ENCODE results near the gene PACSIN2. TPM values are rescaled to one million over a fixed set of nuclear protein-coding genes. Genes with fewer than 3 reads are reported as not detected.

PACSIN2 gene
- total and polyA plus RNA-seq, 2 experiments from 2014 or later = 36.0 to 43.7 TPM

DNA sequence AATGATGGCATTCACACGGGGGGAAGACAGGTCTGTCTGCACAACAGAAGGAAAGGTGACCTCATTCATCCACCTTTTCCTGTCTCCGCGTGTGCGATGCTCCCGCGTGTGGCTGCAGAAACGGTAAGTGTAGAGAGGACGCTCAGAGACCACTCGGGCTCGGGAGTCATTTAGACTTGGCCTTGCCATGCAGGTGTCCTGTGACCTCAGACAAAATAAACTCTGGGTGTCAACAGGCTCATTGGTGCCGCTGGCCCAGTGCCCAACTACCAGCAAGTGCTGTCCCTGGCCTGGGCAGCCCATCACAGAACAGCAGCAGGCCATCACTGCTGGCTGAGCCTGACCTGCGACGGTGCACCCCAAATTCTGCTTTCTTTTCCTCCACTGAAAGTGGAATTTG is 109.7 kb downstream of the PACSIN2 start:
- H3K79me2 ChIP-seq (ENCODE audit: insufficient read depth) = peaks cover 75% of the 10 kb centered on the region
- no peak overlapping the region for H3K9ac ChIP-seq
- H3K4me3 ChIP-seq = no peak overlapping the region
- in situ Hi-C loops (cut with MboI) = no loop called here
- H4K20me1 ChIP-seq (ENCODE audit: insufficient read depth) = no peaks in the 10 kb centered on the region
- no peaks in the 10 kb centered on the region for H3K9me2 ChIP-seq (ENCODE audit: insufficient read depth)
- DNase-seq = no peak
- H3F3A ChIP-seq (ENCODE audit: insufficient read depth) = peaks cover 11% of the 10 kb centered on the region
- no peak overlapping the region for H3K4me2 ChIP-seq (ENCODE audit: unreplicated experiment)
- H3K36me3 ChIP-seq (ENCODE audit: low read depth) = no peaks in the 10 kb centered on the region; the same call in 1 of the 2 replicates
- TF ChIP-seq EZH2 (IDR thresholded peaks at IDR 0.05; ENCODE audit: insufficient read depth, poor library complexity, severe bottlenecking) (no peak), EZH2phosphoT487 (IDR thresholded peaks at IDR 0.05; ENCODE audit: insufficient read depth, low read depth) (no peak)
- no peaks in the 10 kb centered on the region for H3K27me3 ChIP-seq (replicated peaks; ENCODE audit: insufficient read depth)
- H3K4me1 ChIP-seq (ENCODE audit: insufficient read depth) = peaks cover 13% of the 10 kb centered on the region
- no peak overlapping the region for H2AFZ ChIP-seq
- WGBS, 2 experiments (ENCODE audit: low coverage in 1 of 2, low lambda C conversion rate in 2 of 2, missing lambda C conversion rate in 2 of 2) = 99% methylated on average over 13 of the region's 13 CpGs
- H3K9me3 ChIP-seq (ENCODE audit: low read depth) = no peaks in the 10 kb centered on the region
- H3K27ac ChIP-seq = no peak overlapping the region

DNA sequence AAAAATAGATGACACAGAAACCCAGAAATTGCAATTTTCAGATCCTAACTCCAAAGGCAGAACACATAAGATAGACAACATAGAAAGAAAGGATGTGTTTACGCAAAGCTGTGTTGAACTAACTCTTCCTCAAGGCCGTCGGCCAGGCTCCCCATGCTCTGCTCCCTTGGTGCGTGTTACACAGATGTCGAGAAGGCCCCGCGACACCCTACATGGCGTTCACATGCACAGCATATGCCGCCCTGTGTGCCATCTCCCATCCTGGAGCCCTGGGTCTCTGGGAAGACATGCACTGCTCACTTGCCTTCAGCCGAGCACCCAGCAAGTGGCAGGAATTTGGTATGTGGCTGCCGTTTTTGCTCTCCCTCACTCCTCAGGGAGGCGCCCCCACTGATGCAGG is 110.9 kb downstream of the PACSIN2 start:
- H3K36me3 ChIP-seq (ENCODE audit: low read depth) = no peaks in the 10 kb centered on the region
- H3K27me3 ChIP-seq (replicated peaks; ENCODE audit: insufficient read depth) = no peaks in the 10 kb centered on the region
- no peak overlapping the region for H3K9ac ChIP-seq
- no peak for DNase-seq
- no peak for TF ChIP-seq EZH2phosphoT487 (IDR thresholded peaks at IDR 0.05; ENCODE audit: insufficient read depth, low read depth)
- TF ChIP-seq EZH2 (IDR thresholded peaks at IDR 0.05; ENCODE audit: insufficient read depth, poor library complexity, severe bottlenecking) = no peak
- no peaks in the 10 kb centered on the region for H4K20me1 ChIP-seq (ENCODE audit: insufficient read depth)
- H3K4me3 ChIP-seq = no peak overlapping the region
- no peak overlapping the region for H3K4me2 ChIP-seq (ENCODE audit: unreplicated experiment)
- peaks cover 11% of the 10 kb centered on the region for H3F3A ChIP-seq (ENCODE audit: insufficient read depth)
- 88 to 94% methylated on average over 12 of the region's 12 CpGs for WGBS, 2 experiments (ENCODE audit: low coverage in 1 of 2, low lambda C conversion rate in 2 of 2, missing lambda C conversion rate in 2 of 2)
- no peak overlapping the region for H2AFZ ChIP-seq
- H3K27ac ChIP-seq = no peak overlapping the region
- no peaks in the 10 kb centered on the region for H3K9me3 ChIP-seq (ENCODE audit: low read depth)
- H3K79me2 ChIP-seq (ENCODE audit: insufficient read depth) = peaks cover 76% of the 10 kb centered on the region
- in situ Hi-C loops (cut with MboI) = no loop called here
- H3K4me1 ChIP-seq (ENCODE audit: insufficient read depth) = peaks cover 13% of the 10 kb centered on the region
- no peaks in the 10 kb centered on the region for H3K9me2 ChIP-seq (ENCODE audit: insufficient read depth)

DNA sequence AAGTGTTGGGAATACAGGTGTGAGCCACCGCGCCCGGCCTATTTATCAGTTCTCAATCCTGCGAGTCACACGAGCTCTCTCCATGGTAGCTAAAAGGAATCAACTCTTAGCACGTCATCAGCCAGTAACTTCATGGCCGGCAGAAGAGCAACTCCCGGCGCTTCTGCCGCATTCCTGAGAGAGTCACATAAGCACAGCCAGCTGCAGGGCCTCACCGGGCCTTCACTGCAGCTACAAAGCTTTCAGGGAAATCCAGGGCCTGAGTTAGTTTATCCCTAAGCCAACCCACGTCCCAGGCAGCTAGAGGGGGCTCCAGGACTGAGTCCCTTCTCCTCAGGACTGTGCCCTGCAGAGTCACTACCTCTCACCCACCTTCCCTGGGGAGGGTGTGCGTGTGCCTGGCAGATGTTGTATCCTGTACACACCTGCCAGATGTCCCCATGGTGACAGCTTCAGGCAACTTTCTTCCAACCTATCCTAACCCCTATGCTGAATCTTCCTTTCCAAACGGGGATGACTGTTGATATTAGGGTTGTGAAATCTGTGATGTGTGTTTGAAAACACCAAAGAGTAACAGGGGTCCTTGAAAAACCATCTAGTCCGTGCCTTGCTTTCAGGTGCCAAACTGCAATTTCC is 112.0 kb downstream of the PACSIN2 start:
- H4K20me1 ChIP-seq (ENCODE audit: insufficient read depth) = no peaks in the 10 kb centered on the region
- no peaks in the 10 kb centered on the region for H3K27me3 ChIP-seq (replicated peaks; ENCODE audit: insufficient read depth)
- in situ Hi-C loops (cut with MboI) = no loop called here
- no peak for TF ChIP-seq EZH2 (IDR thresholded peaks at IDR 0.05; ENCODE audit: insufficient read depth, poor library complexity, severe bottlenecking)
- no peak for TF ChIP-seq EZH2phosphoT487 (IDR thresholded peaks at IDR 0.05; ENCODE audit: insufficient read depth, low read depth)
- no peak overlapping the region for H3K4me3 ChIP-seq
- H3K4me2 ChIP-seq (ENCODE audit: unreplicated experiment) = no peak overlapping the region
- no peak overlapping the region for H2AFZ ChIP-seq
- no peaks in the 10 kb centered on the region for H3K36me3 ChIP-seq (ENCODE audit: low read depth)
- H3K27ac ChIP-seq = no peak overlapping the region
- H3K9ac ChIP-seq = no peak overlapping the region
- peaks cover 13% of the 10 kb centered on the region for H3K4me1 ChIP-seq (ENCODE audit: insufficient read depth)
- H3K79me2 ChIP-seq (ENCODE audit: insufficient read depth) = peaks cover 76% of the 10 kb centered on the region
- H3K9me2 ChIP-seq (ENCODE audit: insufficient read depth) = no peaks in the 10 kb centered on the region
- 74 to 75% methylated on average over 15 of the region's 15 CpGs for WGBS, 2 experiments (ENCODE audit: low coverage in 1 of 2, low lambda C conversion rate in 2 of 2, missing lambda C conversion rate in 2 of 2)
- no peaks in the 10 kb centered on the region for H3K9me3 ChIP-seq (ENCODE audit: low read depth)
- no peak for DNase-seq
- peaks cover 11% of the 10 kb centered on the region for H3F3A ChIP-seq (ENCODE audit: insufficient read depth)

DNA sequence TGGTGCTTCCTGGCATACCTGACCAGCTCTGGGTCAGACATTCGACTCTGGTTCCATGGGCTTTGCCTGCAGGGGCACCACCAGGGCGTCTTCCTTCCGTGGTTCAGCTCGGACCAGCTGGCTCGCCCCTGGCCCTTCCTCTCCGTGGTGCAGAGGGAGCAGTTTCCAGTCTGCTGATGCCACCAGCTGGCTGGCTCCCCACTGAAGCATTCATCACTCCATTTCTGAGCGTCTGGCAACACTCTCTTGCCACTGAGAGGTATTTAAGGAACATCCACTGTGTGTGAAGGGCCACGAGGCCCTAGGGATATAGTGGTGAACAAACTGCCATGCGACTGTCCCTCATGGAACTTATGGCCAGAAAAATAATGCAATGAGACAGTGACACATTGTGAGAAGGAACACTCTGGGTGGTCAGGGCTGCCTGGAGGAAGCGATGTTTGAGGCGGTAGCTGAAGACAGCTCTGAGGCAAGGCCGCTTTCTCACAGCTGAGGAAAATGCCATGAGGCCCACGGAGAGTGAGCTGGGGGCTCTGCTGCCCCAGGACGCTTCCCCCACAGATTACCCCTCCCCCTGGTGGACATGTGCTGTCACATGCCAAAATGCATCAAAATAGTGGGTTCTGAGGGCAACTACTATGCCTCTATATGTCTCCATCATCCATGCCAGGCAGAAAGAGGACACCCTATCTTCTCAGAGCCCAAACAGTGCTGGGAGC is 113.0 kb downstream of the PACSIN2 start:
- TF ChIP-seq EZH2phosphoT487 (IDR thresholded peaks at IDR 0.05; ENCODE audit: insufficient read depth, low read depth) = no peak
- TF ChIP-seq EZH2 (IDR thresholded peaks at IDR 0.05; ENCODE audit: insufficient read depth, poor library complexity, severe bottlenecking) = no peak
- in situ Hi-C loops (cut with MboI) = no loop called here
- Histone ChIP-seq H4K20me1 (ENCODE audit: insufficient read depth) (no peaks in the 10 kb centered on the region), H3K36me3 (ENCODE audit: low read depth) (no peaks in the 10 kb centered on the region), H3K4me2 (ENCODE audit: unreplicated experiment) (no peak overlapping the region), H3K9me2 (ENCODE audit: insufficient read depth) (no peaks in the 10 kb centered on the region), H3K9me3 (ENCODE audit: low read depth) (no peaks in the 10 kb centered on the region), H3K9ac (no peak overlapping the region), H3F3A (ENCODE audit: insufficient read depth) (peaks cover 9% of the 10 kb centered on the region), H3K4me3 (no peak overlapping the region), H3K4me1 (ENCODE audit: insufficient read depth) (peaks cover 8% of the 10 kb centered on the region), H3K27me3 (replicated peaks; ENCODE audit: insufficient read depth) (no peaks in the 10 kb centered on the region), H3K27ac (no peak overlapping the region), H2AFZ (no peak overlapping the region), H3K79me2 (ENCODE audit: insufficient read depth) (peaks cover 86% of the 10 kb centered on the region)
- DNase-seq = no peak
- WGBS, 2 experiments (ENCODE audit: low coverage in 1 of 2, low lambda C conversion rate in 2 of 2, missing lambda C conversion rate in 2 of 2) = 86% methylated on average over 14 of the region's 14 CpGs

Measured in GM23248 (cell line).